ENCODE measurements around the gene SLC16A3.

Gene SLC16A3

DNA sequence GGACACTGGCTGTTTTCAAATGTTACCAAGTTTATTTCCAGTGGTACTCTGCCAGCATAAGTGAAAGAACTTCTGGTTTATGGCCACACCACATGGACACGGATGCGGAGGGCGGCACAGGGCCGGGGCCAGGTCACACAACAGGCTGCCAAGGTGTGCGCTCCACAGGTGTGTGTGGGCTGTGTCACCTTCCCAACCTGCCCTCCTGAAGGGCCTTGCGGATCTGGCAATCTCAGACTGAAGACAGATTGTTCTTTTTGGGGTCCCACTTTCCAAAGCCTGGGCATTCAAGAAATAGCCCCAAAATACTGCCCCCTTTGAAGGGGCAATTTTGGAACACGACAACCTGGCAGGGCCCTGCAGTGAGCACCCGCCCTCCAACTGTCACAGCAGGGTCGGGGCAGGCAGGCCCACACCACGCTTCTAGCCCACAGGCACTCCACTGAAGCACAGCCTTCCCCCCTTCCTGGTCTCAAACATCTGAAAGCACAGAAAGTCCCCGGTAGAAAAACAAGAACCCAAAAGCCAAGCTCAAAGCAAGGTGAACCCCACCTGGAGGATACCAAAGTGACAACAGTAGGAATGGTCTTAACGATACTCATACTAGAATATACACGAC is 41.1 kb downstream of the SLC16A3 start:
- DNase-seq = no peak

DNA sequence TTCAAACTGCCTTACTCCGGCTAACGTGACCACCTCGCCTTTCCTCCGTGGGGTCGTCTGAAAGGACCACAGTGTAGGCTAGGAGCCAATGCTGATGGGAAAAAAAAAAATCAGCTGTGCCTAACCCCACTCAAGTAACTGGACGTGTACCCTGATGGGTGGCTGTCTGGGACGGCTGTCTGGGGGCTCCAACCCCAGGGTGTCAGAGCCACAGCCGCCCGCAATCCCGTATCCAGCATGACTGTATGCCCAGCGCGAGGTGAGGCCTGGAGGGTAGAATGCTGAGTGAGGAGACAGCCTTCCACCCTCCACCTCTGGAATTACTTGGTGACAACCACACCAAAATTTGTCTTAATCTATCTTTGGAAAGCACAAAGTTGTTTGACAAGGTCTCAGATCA is 41.8 kb downstream of the SLC16A3 start:
- no peak for DNase-seq

DNA sequence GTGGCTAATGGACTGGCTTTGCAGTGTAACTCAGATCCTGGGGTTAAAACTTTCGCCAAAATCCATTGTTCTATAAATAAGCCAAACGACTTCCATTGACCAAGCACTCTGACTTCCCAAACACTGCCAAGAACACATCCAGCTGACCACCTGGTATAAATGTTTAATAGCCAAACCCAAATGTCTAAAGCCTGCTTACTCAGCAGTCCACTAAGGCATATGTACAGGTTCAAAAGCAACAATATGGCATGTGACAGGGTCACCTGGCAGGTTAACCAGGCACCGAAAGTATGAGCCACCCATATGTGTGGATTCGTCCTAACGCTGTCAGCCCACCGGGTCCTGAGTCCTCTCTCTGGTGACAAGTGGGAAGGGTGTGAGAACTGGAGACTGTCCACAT is 42.6 kb downstream of the SLC16A3 start:
- no peak for DNase-seq

DNA sequence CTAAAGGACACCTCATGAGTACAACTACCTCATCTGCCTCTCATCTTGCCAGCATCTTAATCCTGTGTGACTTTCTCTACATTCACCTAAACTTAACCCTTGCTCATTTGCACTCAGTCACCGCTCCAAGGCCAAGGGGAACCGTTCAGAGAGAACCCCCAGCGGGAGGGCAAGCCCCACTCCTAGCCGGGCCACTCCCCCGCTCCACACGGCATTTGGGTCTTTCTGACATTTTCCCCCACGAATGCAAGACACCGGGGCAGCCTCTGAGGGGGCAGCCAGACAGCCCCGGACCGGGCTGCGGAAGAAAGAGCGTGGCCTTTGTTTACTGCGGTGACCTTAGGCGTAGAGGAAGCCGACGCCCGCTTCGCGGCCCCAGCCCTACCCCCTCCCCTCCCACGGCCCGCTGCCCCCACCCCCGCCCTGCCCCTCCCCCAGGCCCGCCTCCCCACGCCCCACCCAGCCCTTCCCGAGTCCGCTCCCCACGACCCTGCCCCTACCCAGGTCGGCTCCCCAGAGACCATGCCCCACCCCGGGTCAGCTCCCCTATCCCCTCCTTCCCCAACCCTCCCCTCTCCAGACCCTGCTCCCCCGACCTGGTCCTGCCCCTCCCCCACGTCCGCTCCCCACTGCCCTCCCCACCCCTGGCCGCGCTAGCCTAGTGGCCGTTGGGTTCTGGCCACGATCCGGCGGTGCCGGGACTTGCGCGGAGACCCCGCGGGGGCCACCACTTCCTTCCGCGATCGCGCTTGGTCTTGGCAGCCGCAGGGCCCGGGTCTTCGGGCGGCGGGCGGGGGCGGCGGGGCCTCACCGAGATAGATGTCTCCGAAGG is 43.9 kb downstream of the SLC16A3 start:
- DNase-seq = no peak

DNA sequence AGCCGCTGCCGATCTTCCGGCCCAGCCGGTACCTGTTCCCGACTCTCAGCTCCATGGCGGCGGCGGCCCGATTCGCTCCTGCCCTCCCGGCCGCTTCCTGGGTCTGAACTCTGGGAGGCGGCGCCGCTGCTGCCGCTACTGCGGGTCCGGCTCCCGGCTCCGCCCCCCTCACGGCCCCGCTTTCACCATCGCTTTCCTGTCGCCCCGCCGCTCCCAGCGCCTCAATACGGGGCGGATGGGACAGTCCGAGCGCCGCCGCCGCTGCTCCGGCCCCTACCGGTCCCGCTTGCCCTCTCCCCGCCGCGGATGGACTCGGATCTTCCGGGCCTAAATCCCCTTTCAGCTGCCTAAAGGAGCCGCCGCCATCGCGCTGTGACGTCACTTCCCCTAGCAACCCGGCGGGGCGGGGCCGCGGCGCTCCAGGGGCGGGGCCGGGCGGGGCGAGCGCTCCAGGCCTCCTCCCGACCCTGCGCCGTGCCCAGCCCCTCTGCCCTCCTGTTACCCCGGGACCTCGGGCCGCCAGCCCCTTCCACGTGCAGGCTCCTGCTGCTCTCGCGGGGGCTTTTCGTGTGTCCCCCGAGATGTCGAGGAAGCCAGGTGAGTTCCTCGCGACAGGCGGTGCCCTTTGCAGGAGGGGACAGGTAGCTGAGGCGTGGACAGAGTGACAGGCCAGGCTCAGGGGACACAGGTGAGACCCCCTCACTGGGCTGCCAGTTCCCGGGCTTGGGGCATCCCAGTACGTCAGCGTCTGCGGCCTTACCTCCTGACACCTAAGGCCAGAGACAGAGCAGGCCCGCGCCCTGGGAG is 44.7 kb downstream of the SLC16A3 start, which contains the start of gene CSNK1D:
CSNK1D (minus strand) TSS at position 374 of the 807 bp plus-strand sequence; CDS start at position 55, 319 bp downstream.
- DNase-seq = peak; percentile 86

DNA sequence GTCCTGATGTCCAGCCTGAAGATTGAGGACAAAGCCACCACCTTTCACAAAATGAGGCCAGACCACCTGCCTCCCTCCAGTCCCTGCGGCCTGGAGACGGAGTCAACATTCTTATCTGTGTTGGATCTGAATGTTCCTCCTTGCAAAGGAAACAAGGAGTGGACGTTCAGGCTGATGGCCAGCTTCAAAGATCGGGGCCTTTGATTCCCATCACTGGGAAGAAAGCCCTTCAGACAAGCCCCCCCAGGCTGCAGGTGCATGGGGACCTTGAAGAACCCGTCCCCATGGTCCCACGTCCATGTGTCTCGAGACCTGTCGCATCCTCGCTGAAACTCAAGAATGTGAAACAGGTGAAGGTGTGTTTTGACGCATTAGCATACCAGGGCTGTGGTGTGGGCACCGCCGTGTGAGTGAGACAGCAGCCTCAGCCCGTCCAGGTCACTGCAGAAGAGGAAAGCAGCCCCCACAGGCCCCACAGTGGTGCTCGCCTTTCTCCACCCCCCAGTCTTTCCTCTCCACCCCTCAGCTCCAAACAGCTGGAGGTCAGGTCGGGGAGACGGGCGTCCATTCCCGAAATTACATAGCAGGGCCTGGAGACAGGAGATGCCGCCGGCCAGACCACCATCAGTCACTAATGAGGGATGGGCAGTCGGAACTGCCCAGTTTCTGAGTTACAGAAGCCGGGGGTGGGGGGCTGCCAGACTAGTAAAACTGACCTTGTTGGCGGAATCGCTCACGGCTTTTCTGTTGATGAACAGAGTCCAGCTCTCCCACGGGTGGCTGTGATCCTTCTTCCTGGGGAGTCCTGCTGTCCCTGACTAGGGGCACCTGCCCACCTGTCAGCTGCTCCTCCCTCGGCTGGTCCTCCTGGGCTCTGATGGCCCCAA is 45.5 kb downstream of the SLC16A3 start:
- DNase-seq = no peak

DNA sequence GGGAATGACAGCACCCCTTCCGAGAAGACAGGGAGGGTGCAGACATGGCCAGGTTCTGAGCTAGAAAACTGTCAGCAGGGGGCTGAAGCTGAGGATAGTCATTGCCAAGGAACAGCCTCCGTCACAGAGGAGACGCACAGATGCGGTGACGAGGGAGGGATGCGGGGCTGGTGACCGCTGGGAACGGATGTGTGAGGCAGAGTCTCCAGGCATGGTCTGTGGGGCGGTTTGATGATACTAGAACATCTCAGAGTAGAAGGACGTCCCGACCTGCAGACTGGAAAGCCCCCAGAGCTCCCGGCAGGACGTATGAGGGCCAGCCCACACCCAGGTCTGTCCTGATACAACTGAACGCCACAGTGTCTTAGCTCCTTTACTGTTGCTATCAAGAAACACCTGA is 46.5 kb downstream of the SLC16A3 start:
- DNase-seq = no peak

DNA sequence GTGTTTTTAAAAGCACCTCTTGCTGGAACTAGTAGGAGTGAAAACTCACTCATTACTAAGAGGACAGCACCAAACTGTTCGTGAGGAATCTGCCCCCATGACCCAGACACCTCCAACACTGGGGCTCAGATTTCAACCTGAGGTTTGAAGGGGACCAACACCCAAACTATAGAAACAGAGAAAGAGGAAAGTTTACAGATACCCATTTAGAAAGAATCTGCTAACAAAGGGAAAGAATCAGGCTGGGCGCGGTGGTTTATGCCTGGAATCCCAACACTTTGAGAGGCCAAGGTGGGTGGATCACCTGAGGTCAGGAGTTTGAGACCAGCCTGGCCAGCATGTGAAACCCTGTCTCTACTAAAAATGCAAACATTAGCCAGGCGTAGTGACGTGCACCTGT is 48.1 kb downstream of the SLC16A3 start:
- no peak for DNase-seq

DNA sequence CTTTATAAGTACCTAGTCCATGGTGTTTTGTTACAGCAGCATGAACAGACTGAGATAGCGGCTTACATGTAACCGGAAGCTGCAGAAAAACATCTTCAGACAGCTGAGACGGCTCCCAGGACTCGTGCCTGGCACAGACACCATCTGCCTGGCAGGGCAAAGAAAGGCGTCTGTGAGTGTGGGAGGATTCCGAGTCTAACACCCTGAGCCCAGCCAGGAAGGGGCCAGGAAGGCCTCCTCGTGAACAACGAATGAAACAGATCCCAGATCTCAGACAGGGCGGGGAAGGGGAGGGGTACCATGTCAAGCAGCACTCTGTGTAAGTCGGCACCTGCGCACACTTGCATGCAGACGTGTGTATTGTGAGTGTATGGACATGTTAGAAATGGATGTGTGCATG is 49.0 kb downstream of the SLC16A3 start:
- no peak for DNase-seq

DNA sequence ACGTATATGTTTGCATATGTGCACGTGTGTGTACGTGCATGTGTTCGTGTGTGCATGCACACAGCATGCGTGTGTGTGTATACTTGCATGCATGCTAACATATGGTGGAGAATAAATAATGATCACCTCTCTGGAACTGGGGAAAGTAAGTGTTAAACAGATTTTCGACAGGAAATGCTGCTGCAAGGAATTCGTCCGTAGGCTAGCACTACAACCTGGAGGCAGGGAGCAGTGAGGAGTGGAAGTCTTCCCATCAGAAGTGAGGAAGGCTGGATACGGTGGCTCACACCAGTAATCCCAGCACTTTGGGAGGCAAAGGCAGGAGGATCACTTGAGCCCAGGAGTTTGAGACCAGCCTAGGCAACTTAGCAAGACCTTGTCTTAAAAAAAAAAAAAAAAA is 49.5 kb downstream of the SLC16A3 start:
- no peak for DNase-seq

DNA sequence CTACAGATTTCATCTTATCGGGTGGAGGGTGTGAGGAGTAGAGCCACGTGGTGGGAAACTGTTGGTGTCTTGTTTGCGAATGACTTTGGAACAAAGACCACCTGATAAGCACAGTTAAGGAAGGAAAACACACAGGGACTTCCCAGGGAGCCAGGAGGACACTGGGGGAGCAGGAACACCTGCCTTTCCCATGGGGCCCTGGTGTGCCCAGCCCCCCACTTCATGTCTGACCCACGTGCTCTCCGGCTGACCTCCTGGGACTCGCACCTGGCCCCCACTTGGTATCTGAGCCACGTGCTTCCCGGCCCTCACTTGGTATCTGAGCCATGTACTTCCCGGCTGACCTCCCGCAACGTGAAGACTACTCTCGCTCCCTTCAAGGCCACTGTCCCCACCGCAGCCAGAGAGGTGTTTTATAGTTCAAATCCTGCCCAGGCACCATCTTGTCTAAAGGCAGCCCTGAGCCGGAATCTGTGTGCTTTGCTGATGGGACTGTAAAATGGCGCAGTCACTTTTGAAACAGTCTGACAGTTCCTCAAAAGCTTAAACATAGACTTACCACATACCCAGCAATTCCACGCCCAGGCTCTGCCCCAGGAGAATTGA is 50.0 kb downstream of the SLC16A3 start:
- DNase-seq = no peak

DNA sequence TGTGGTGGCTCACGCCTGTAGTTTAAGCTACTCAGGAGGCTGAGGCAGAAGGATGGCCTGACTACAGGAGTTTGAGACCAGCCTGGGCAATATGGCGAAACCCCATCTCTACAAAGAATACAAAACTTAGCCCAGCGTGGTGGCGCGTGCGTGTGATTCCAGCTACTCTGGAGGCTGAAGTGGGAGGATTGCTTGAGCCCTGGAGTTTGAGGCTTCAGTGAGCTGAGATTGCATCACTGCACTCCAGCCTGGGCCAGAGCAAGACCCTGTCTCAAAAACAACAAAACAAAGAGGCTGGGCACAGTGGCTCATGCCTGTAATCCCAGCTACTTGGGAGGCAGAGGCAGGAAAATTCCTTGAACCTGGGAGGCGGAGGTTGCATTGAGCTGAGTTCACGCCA is 51.7 kb downstream of the SLC16A3 start:
- no peak for DNase-seq

DNA sequence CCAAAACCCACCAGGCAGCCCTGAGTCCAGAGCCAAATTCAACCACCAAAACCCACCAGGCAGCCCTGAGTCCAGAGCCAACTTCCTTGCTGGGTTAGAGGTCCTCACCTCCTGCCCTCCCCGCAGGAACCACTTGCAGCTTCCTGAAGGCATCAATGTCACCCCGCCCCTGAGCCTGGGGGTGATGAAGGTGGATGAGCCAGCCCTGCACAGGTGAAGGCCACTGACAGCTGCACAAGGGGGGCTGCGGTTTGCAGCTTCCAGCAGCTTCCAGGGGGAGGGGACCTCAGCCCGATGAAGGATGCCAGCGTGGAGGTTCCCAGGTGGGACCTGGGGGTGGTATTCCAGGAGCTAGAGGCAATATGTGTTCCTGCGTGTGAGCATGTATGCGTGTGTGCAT is 52.2 kb downstream of the SLC16A3 start:
- DNase-seq = no peak

DNA sequence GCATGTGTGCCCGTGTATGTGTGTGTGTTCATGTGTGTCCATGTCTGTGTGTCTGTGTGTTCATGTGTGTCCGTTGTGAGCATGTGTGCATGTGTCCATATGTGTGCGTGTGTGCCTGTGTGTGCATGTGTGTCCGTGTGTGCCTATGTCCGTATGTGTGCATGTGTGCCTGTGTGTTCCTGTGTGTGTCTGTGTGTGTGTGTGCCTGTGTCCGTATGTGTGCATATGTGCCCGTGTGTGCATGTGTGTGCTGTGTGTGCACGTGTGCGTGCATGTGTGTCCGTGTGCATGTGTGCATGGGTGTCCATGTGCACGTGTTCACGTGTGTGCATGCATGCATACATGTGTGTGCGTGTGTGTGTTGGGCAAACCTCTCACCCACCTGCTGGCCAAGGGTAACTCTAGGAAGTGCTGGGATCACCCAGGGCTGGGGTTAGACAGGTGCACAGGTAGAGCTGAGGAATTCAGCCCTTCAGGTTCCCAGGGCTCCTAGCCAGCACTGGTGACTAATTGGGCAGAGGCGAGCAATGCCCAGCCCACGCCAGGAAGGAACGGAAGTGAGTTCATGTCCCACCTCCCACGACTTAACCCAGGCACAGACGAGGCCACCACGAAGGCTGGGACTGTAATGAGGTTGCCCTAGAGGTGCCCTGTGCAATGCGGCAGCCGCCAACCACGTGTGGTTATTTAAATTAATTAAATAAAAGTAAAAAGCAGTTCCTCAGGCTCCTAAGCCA is 52.8 kb downstream of the SLC16A3 start:
- no peak for DNase-seq

DNA sequence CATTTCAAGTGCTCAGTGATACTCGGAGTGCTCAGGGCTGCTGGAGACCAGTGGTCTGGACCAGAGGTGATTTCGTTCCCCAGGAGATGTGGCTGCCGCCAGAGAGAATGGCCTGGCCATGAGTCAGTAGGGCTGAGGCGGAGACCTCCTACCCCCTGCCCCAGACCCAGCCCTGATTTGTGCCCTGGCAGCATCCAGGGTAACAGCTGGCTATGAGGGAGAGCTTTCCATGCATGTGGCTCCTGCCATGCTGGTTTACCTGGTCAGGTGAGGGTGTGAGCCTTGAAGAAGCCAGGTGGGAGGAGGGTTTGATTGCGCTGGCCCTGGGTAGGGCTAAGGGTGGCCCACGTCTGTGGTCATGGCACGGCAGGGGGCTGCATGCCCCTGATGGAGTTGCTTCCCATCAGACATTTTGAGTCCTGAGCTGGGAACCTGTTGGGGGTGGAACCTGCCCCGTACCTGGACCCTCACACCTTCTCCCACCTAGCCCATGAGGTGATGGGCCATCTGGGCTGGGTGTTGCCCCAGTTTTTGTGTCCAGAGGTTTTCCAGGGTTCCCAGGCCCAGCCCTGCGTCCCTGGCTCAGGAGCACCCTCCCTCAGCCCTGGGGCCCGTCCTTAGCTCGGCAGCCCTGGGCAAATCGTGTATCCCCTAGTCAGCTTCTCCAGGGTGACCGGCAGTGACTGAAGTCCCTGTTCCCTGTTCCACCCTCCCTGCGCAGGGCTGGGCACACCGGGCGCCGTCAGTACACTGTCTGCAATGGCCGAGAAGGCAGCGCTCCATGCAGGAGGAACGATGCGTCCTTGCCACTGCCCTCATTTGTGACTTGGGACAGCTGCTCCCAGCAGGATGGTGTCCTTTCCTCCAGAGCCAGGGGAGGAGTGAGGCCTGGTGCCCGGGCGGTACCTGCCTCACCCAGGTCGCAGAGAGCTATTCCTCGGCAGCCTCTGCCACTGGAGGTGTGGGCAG is 53.7 kb downstream of the SLC16A3 start:
- no peak for DNase-seq

DNA sequence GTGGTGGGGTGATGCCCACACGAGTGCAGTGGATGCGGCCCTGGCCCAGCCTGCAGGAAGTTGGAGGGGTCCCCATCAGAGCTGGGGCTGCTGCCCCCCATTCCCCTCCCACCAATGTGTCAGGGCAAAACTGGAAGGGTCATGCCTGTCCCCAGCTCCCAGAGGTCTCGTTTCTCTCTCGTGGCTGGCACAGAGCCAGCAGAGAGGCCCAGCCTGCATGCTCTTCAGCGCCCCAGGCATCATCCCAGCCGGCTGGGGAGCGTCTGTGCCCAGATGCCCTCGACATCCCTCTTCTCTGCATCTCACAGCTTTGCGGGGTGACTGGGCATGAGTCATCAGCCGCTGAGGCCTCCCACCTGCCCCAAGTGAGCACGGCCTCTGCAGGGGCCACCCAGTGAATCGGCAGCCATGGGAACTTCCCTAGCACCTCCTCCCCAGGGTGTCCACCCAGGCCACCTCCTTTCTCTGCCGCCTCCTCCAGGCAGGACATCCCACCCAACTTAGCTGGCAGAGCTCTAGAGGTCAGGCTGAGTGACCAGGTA is 54.4 kb downstream of the SLC16A3 start:
- no peak for DNase-seq

DNA sequence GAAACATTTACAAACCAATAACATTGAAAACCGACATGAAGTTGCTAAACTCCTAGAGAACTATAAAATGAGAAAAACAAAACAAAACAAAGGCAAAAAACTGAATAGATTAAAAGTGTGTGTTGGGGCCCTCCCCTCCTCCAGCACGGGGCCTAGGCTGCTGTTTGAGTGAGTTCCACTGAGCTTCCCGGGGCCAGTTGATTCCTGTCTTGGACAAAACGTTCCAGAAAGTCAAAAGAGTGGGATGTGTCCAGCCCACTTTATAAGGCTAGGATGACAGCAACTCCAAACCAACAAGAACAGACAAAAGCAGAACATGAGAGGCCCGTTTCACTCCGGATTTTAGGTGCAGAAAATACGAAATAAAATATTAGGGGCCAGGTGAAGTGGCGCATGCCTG is 56.3 kb downstream of the SLC16A3 start:
- no peak for DNase-seq

DNA sequence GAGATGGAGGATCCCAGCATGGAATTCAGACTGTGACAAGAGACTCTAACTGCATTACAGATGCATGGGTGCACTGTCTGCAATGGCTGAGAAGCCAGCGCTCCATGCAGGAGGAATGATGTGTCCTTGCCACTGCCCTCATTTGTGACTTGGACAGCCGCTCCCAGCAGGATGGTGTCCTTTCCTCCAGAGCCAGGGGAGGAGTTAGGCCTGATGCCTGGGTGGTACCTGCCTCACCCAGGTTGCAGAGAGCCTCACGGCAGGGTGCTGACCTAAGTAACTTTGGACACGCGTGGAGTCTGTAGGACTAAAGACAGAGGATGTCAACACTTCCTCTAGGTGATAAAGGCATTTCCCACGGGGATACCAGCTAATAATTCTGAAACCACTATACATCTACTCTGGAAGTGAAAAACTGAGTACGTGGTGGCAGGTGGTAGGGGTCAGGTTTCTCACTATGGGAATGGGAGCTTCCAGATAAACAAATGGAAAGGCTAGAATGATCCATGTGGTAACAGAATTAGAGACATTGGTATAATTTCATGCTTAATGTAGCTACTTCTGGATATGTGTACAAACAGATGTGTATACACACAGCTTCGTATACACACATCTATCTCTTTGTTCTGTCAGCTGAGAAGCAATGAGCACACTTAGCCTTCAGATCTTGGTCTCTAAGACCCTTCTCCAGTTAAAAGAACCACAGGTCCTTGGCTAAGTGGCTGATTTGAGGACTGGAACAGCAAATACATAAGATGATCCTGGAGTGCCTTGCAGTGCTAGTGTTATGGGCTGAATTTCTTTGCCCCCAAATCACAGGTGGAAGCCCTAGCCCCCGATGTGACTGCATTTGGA is 58.4 kb downstream of the SLC16A3 start:
- no peak for DNase-seq
